Kidney epithelial cell (primary cell): ENCODE data around the gene EML3. TPM values are rescaled to one million over a fixed set of nuclear protein-coding genes. Genes with fewer than 3 reads are reported as not detected.

ENCODE experiments used
- DNase-seq: peaks from one replicate; pipeline ENCODE4 v3.0.0-alpha.2; 2010; ENCODE audit warnings: low read depth
- H3K27me3 ChIP-seq: 2 replicates; pipeline ENCODE4 v1.6.0; 2011; ENCODE audit warnings: low read length; ENCODE audit not compliant: control insufficient read depth, insufficient read depth
- H3K36me3 ChIP-seq: 2 replicates; pipeline ENCODE4 v1.5.1; 2011; ENCODE audit warnings: low read length; ENCODE audit not compliant: control insufficient read depth, insufficient read depth
- H3K4me3 ChIP-seq: 2 replicates; pipeline ENCODE4 v1.5.1; 2011; ENCODE audit warnings: low read depth, mild to moderate bottlenecking, control low read depth, low read length
- CTCF ChIP-seq: IDR thresholded peaks from 2 replicates; pipeline ENCODE4 v1.5.1; 2011; ENCODE audit warnings: mild to moderate bottlenecking, moderate library complexity, low read length, control low read depth, inconsistent platforms; ENCODE audit not compliant: insufficient read depth, poor library complexity, severe bottlenecking
- total RNA-seq: library from RNA; depleted of rRNA; stranded (reverse); fragments of >200 nt; gene quantifications from 2 replicates; pipeline ENCODE4 v1.2.3, GENCODE V29; 2015

Gene EML3
- total RNA-seq, 1 donor from 2014 or later: 21.1 TPM

DNA sequence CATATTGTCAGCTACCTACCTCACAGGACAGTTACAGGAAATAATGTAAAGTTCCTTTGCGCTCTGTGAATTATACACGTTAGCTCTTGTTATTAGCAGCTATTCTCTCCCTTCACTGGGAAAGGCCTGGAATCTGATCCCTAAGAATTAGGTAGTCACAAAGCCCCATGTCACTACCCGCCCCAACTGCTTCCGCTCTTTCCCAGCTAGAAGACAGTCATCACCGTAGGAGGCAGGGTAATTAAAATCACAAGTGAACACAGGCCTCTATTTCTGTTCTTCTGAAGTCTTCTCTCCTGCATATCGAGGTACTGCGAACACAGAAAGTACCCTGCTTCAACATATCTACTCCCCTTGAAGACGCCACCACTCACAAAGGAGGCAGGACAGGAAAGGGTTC is 53.4 kb downstream of the EML3 start:
- Histone ChIP-seq H3K27me3 (no peaks in the 10 kb centered on the region), H3K36me3 (peaks cover 1% of the 10 kb centered on the region), H3K4me3 (no peak overlapping the region)
- no peak for DNase-seq
- TF ChIP-seq CTCF: no peak

GRCh38 chr11:62558669-62559068 is 53.9 kb downstream of the EML3 start:
- no peak for DNase-seq
- H3K4me3 ChIP-seq: no peak overlapping the region
- TF ChIP-seq CTCF: no peak
- no peaks in the 10 kb centered on the region for H3K27me3 ChIP-seq
- peaks cover 1% of the 10 kb centered on the region for H3K36me3 ChIP-seq

GRCh38 chr11:62556875-62557631 is 55.5 kb downstream of the EML3 start:
- TF ChIP-seq CTCF: no peak
- no peak for DNase-seq
- no peaks in the 10 kb centered on the region for H3K27me3 ChIP-seq
- peaks cover 1% of the 10 kb centered on the region for H3K36me3 ChIP-seq
- H3K4me3 ChIP-seq: no peak overlapping the region

- Histone ChIP-seq H3K4me3 (no peak overlapping the region), H3K36me3 (peaks cover 1% of the 10 kb centered on the region), H3K27me3 (no peaks in the 10 kb centered on the region)
- no peak for TF ChIP-seq CTCF
- DNase-seq: peak; percentile 88
Observed at GRCh38 chr11:62556108-62556874, 56.3 kb downstream of the EML3 start.

- no peak for TF ChIP-seq CTCF
- H3K36me3 ChIP-seq: peaks cover 1% of the 10 kb centered on the region
- no peak overlapping the region for H3K4me3 ChIP-seq
- no peak for DNase-seq
- no peaks in the 10 kb centered on the region for H3K27me3 ChIP-seq
Observed at GRCh38 chr11:62555464-62556107, 57.0 kb downstream of the EML3 start.
